Prostate gland (tissue), 2 donors: ENCODE results near the gene CXCR3. TPM values are rescaled to one million over a fixed set of nuclear protein-coding genes. Genes with fewer than 3 reads are reported as not detected.

ENCODE experiments used
- DNase-seq: peaks from one replicate; pipeline ENCODE4 v3.0.0-alpha.2; 2019; ENCODE audit warnings: low spot score
- H3K27ac ChIP-seq, 2 donors: fragments of 200-600 bp; sonication (generic); 2 replicates each; pipeline ENCODE4 v1.5.1; 2017 to 2019
- H3K27me3 ChIP-seq: fragments of 200-600 bp; sonication (generic); replicated peaks from 2 replicates; pipeline ENCODE4 v1.5.1; 2019; ENCODE audit not compliant: insufficient read depth
- H3K36me3 ChIP-seq, 2 donors: fragments of 200-600 bp; sonication (generic); 1 replicate in 1 of 2; 2 replicates in 1 of 2; pipeline versions ENCODE4 v1.5.1 to v1.8.1; 2017 to 2019
- H3K4me1 ChIP-seq: fragments of 200-600 bp; sonication (generic); replicated peaks from 2 replicates; pipeline ENCODE4 v1.5.1; 2019
- H3K4me3 ChIP-seq, 2 donors: fragments of 200-600 bp; sonication (generic); 2 replicates each; pipeline ENCODE4 v1.5.1; 2017 to 2019
- H3K9me3 ChIP-seq: fragments of 200-600 bp; sonication (generic); 2 replicates; pipeline ENCODE4 v1.5.1; 2017
- POLR2A ChIP-seq: fragments of 450-650 bp; IDR thresholded peaks from one replicate; pipeline ENCODE4 v1.6.1; 2016; ENCODE audit warnings: antibody characterized with exemption, mild to moderate bottlenecking
- POLR2AphosphoS5 ChIP-seq: sonication (generic); formaldehyde crosslinking; IDR thresholded peaks from one replicate; pipeline ENCODE4 v1.6.1; 2017; ENCODE audit warnings: antibody characterized with exemption
- WGBS: methylation state at CpG from one replicate; pipeline ENCODE4 v1.1.5; 2018; 5-methylcytosine and 5-hydroxymethylcytosine counted together
- intact Hi-C: fragments of 100-400 bp; cut with DNase I; formaldehyde crosslinking; loops from one replicate; pipeline ENCODE4 v1.14.2; 2022
- total RNA-seq, 2 donors: library from RNA; depleted of rRNA; stranded (reverse); fragments of >200 nt; gene quantifications; one replicate each; pipeline ENCODE4 v1.1.0, GENCODE V29; 2016
- TF ChIP-seq, protein P1 (sequence below), 4 experiments: fragments of 200-600 bp in 2 of 4; fragments of 450-650 bp in 2 of 4; sonication (generic) in 2 of 4; IDR thresholded peaks; 1 replicate in 3 of 4; 2 replicates in 1 of 4; pipeline ENCODE4 v1.5.1; 2016 to 2019; ENCODE audit warnings: antibody characterized with exemption in 4 of 4, mild to moderate bottlenecking in 2 of 4, moderate library complexity in 2 of 4

CXCR3 gene
- total RNA-seq, 2 donors from 2014 or later = 1.1 TPM; not detected in 1

DNA sequence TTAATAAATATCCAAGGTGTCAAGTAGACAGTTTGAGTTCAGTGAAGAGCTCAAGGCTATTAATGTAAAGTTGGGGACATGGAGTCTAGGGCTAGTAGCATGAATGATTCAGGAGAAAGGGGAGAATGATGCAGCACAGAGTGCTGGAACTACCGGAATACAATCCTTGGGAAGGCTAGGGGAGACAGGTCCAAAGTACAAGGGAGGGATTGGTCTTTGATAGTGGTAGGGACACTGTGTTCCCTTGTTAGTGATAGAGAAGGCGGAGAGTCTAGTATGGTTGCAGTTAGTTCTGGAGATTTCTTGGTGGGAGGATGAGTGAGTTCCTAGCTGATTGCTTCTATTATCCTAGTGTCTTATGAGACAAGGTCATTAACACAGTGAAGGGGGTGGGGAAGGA lies 31.4 kb downstream of the CXCR3 start:
- Histone ChIP-seq H3K27me3 (no peaks in the 10 kb centered on the region), H3K4me3 (no peak overlapping the region), H3K27ac (no peak overlapping the region), H3K9me3 (no peaks in the 10 kb centered on the region), H3K4me1 (no peaks in the 10 kb centered on the region), H3K36me3 (no peaks in the 10 kb centered on the region)
- no peak for DNase-seq
- intact Hi-C loops = no loop called here
- WGBS = 81% methylated on average over 2 of the region's 2 CpGs
- TF ChIP-seq POLR2A (no peak), POLR2AphosphoS5 (no peak)
- TF ChIP-seq, protein P1, sequence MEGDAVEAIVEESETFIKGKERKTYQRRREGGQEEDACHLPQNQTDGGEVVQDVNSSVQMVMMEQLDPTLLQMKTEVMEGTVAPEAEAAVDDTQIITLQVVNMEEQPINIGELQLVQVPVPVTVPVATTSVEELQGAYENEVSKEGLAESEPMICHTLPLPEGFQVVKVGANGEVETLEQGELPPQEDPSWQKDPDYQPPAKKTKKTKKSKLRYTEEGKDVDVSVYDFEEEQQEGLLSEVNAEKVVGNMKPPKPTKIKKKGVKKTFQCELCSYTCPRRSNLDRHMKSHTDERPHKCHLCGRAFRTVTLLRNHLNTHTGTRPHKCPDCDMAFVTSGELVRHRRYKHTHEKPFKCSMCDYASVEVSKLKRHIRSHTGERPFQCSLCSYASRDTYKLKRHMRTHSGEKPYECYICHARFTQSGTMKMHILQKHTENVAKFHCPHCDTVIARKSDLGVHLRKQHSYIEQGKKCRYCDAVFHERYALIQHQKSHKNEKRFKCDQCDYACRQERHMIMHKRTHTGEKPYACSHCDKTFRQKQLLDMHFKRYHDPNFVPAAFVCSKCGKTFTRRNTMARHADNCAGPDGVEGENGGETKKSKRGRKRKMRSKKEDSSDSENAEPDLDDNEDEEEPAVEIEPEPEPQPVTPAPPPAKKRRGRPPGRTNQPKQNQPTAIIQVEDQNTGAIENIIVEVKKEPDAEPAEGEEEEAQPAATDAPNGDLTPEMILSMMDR (IDR thresholded peaks at IDR 0.05) = no peak

DNA sequence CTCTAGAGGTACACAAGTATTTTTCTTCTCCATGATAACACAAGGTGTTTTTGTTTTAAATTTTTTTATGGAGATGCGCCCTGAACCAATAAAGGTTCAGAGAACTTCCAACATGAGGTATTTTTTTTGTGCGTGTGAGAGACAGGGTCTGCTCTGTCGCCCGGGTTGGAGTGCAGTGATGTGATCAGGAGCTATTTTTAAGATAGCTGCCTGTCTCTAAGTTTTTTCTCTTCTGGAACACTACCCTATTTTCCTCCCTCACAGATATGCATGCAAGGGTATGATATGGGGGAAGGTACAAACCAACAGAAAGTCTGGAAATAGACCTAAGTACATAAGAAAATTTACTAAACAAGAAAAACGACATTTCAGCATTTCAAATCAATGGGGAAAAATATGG lies 37.1 kb downstream of the CXCR3 start:
- H3K27me3 ChIP-seq = no peaks in the 10 kb centered on the region
- no peak for DNase-seq
- TF ChIP-seq, protein P1 (IDR thresholded peaks at IDR 0.05) = no peak
- TF ChIP-seq POLR2A = no peak
- no peak for TF ChIP-seq POLR2AphosphoS5
- no peak overlapping the region for H3K4me3 ChIP-seq
- no peaks in the 10 kb centered on the region for H3K9me3 ChIP-seq
- WGBS = 59% methylated on average over 5 of the region's 5 CpGs
- H3K27ac ChIP-seq = no peak overlapping the region
- intact Hi-C loops = no loop called here
- H3K4me1 ChIP-seq = no peaks in the 10 kb centered on the region
- no peaks in the 10 kb centered on the region for H3K36me3 ChIP-seq

- no peak for DNase-seq
- H3K27me3 ChIP-seq = no peaks in the 10 kb centered on the region
- whole genome bisulfite sequencing = 90% methylated on average over 7 of the region's 7 CpGs
- H3K4me3 ChIP-seq = no peak overlapping the region
- H3K27ac ChIP-seq = no peak overlapping the region
- intact Hi-C loops = no loop called here
- H3K4me1 ChIP-seq = no peaks in the 10 kb centered on the region
- no peaks in the 10 kb centered on the region for H3K36me3 ChIP-seq
- TF ChIP-seq POLR2AphosphoS5 (no peak), POLR2A (no peak)
- TF ChIP-seq, protein P1 (IDR thresholded peaks at IDR 0.05) = no peak
- no peaks in the 10 kb centered on the region for H3K9me3 ChIP-seq
Measured at GRCh38 chrX:71579990-71580380, 38.3 kb downstream of the CXCR3 start.

GRCh38 chrX:71579136-71579989 lies 38.9 kb downstream of the CXCR3 start:
- H3K36me3 ChIP-seq = no peaks in the 10 kb centered on the region
- intact Hi-C loops = no loop called here
- H3K4me3 ChIP-seq = no peak overlapping the region
- TF ChIP-seq POLR2AphosphoS5 (no peak), POLR2A (no peak)
- TF ChIP-seq, protein P1 (IDR thresholded peaks at IDR 0.05) = no peak
- WGBS = 96% methylated on average over 26 of the region's 26 CpGs
- H3K9me3 ChIP-seq = no peaks in the 10 kb centered on the region
- no peaks in the 10 kb centered on the region for H3K4me1 ChIP-seq
- no peak for DNase-seq
- H3K27ac ChIP-seq = no peak overlapping the region
- no peaks in the 10 kb centered on the region for H3K27me3 ChIP-seq
